HG03025 (cell line): ENCODE data around the gene RNF8.

Experiments used
- ATAC-seq: cut with Tn5 transposase; IDR thresholded peaks from one replicate; pipeline ENCODE4 v1.9.1; 2021; ENCODE audit warnings: mild to moderate bottlenecking, moderate library complexity; ENCODE audit not compliant: unreplicated experiment, low FRiP score

The RNF8 gene

GRCh38 chr6:37354526-37355384 lies 972 bp downstream of the RNF8 start:
- no peak for ATAC-seq

GRCh38 chr6:37357288-37357687 lies 3.5 kb downstream of the RNF8 start:
- ATAC-seq = no peak

DNA sequence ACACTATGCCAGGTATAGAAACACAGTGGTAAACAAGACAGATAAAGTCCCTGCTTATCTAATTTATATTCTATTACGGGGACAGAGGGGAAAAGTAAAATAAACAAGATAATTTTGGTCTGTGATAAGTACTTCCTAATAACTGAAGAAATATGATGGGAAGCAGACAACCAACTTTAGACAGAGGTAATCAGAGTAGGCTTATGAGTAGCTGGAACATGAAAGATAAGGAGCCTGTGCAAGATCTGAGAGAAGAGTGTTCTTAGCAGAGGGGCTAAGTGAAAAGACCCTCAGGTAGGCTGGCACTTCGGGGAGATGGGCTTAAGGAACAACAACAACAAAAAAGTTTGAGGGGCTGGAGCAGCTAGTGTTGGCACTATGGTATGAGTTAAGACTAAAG lies 4.1 kb downstream of the RNF8 start:
- no peak for ATAC-seq

DNA sequence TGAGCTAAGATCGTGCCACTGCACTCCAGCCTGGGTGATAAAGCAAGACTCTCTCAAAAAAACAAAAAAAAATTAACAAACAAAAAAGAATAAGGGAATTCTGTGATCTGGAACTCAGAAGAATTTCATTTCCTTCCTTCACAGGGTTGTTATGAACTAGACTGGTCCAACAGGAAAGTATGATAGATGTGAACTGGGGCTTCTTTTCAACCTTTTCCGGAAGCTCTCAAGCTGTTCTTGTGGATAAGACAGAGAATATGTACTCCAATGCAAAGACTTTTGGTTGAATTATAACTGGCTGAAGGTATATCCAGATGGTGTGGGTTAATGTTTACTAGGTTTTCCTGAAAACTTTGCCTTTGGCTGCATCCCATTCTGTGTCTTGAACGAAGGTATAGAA lies 5.3 kb downstream of the RNF8 start:
- ATAC-seq = no peak

DNA sequence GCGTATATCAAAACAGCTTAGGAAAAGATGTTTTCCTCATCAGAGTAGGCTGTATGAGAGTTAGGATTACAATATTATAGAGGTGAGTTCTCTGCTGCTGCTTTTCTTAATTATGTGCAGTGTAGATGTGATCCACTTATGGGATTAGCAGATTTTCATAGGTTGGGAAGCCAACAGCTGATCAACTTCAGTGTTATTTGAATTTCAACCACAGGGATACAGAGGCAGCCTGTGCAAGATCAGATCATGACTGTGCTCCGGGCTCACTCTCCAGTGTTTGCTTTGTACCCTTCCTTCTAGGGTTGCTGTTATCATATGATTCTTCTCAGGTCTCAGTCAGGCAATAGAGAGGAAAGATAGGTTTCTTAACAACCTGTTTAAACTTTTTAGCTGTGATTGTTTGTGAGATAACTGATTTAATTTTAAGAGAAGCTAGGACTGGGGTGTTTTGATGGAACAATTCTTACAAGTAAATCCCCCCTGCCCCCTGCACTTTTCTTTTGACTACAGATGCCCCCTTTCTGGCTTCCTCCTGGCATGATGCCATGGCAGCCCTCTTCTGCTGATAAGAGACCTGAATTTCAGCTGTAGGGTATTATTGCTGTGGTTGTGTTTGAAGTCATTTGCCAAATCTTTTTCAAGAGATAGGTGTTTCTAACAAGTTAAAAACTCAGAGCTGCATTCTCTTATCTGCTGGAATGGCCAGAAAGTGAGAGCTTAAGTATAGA lies 8.5 kb downstream of the RNF8 start:
- ATAC-seq = no peak

DNA sequence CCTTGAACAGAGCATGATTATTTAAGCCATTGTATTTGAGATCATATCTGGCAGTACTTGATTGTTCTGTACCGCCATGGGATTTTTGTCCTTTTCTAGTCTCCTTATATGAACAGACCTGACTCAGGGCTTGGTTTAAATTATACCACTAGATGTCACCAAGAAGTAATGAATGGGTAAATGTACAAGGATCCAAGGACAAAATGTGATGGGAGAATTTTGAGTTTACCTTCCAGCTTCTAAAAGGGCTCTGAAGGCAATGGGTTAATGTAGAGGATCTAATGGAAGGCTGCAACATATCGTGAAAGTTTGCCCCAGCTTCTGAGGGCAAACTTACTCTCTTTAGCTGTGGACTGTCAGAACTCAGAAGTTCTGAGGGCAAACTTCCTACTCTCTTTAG lies 12.0 kb downstream of the RNF8 start:
- no peak for ATAC-seq

DNA sequence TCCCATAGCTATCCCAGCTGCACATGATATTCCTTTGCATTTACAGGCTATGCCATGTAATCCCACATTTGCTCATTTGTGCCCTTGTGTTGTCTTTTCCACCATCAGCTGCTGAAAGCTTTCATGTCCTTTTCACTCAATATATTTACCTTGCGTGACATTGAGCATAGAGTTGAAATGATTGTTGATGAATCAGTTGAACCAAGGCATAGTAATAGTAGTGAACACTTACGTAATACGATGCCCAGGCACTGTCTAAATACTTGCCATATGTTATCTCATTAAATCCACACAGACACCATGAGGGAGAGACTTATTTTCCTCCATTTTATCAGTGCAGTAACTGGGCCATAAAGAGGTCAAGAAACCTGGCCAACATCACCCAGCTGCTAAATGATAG lies 13.1 kb downstream of the RNF8 start:
- no peak for ATAC-seq

DNA sequence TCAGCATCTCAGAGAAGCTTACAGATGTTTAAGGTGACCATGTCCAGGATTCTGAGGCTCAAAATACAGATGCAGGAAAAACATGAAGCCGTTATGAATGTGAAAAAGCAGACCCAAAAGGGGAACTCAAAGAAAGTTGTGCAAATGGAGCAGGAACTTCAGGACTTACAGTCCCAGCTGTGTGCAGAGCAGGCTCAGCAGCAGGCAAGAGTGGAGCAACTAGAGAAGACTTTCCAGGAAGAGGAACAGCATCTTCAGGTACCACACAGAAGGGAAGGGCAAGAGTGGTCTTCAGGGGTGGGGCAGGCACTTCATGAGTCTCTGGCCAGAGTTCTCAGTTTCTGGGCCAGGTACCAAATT lies 15.2 kb downstream of the RNF8 start:
- no peak for ATAC-seq

DNA sequence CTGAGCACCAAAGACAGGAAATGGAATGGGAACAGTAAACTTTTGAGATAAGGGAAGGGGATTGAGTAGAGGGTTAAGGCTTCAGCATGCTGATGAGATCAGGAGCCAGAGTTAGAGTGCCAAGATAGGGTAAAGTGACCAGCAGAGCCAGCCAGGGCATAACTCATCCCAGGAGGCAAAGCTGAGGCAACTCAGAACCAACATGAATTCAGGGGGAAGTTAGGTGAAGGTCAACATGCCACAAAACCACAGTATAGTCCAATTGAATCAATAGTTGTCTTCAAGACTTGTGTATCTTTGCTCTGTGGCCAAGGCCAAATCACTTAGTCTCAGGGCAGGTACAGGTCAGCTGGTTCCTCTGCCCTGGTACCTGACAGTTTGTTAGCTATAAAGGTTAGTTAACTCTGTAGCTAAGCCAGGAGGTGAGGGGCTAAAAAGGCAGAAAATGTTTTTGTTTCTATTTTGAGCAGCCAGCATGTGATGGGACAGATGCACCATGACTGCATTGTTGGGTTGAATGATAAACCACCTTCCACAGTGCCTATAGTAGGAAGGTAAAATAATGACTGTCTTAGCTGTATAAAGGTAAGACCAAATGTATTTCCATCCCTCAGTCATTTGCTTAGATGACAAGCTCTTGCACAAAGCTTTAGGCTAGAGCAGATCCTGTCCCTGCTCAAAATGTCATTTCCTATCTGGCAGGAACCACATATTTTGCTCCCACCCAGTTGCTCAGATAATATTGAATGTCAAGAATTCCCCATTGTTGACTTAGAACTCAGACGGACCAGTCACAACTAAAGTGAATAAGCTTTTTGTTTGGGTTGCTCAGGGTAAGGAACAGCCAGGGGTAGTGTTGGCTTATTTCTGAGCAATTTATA lies 15.8 kb downstream of the RNF8 start:
- ATAC-seq = no peak

DNA sequence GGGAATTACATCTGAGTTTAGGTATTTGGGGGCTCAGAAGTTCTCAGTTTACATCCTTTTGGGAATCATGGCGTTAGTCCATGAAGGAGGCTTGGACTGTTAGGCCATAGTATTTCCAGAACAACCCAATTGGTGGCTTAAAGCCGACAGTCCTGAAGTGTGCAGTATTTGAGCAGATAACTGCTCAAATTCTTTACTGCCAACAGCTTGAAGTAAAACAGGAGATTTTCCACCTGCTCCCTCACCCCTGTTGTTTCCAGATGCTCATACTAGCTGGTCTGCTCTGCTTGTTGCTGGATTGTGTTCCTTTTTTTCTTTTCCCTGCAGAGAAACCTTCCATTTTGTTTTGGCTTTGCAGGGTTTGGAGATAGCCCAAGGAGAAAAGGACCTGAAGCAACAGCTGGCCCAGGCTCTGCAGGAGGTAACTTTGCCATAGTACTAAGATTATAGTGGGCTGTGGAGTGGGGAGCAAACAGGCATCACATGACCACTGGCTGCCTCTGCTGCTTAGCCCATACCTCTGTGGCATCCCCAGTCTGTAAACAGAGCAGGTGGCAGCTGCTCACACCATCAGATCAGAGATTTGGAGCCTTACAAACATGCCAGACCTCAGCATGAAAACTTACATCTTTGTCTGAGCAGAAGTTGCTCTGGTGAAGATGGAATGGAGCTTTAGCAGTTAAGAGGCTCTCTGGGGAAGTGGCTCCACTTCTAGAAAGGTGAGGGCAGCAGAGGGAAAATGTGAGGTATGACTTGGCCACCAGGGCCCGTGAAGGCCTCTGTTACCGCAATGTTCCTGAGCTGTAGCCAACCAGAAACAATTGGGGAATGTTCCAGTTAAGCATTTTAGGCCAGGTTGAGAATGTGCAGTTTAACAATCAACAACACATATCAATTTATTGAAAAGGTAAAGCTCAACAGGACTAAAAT lies 17.6 kb downstream of the RNF8 start:
- ATAC-seq = no peak

DNA sequence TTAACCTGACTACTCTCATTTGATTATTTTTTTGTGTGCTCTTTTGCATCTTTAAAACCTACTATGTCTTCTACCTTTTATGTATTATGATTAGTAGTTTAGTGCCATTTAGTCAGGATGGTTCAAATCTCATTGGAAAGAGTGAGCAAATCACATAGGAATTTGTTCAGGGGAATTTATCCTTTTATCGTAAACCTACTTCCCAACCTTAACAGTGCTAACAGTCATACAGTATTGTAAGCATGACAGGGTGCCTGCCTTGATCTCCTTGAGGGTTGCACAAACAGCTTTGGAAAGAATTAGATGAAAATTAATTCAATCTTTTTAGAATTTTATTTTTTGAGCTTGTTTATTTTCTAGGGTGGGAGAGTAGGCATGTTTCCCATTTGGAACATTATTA lies 18.3 kb downstream of the RNF8 start:
- no peak for ATAC-seq

GRCh38 chr6:37373822-37374471 lies 20.2 kb downstream of the RNF8 start:
- ATAC-seq = no peak

GRCh38 chr6:37375376-37375775 lies 21.6 kb downstream of the RNF8 start:
- ATAC-seq = no peak

- ATAC-seq = no peak
Observed at GRCh38 chr6:37376078-37376743, 22.4 kb downstream of the RNF8 start.

- no peak for ATAC-seq
Observed at GRCh38 chr6:37381579-37381978, 27.8 kb downstream of the RNF8 start.

DNA sequence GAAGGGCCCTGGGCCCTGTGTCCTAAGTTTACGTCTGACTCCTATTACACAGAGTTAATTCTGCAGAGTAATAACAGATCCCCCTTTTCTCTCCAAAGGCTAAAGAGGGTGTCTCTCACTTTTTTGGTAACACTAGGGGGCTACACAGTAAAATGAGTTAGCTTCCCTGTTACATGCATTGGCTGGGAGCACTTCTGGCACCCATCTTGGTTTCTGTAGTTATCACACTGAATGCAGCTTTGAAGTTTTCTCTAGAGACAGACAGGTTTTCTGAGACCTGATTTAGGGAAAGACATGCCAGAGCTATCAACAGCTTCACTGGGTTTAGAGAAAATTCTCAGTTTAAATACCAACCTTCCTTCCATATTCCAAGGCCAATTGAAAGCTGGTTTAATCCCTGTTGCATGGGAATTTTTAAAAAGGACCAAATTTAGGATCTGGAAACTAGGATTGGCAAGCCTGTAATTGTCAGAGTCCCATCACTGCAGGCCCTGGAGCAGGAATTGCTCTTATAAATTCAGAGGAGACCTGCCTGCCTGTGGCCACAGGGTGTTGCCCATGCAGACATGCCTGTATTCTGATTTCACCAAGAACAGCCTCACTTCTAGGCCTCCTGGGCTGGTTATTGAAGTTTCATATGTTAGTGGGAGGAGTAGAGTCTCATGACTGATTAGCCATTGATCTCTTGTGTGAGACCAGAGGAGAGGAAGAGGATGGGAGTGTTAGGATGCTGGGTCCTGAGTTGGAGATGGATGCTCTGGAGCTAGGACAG lies 29.4 kb downstream of the RNF8 start:
- no peak for ATAC-seq

- ATAC-seq = no peak
Observed at GRCh38 chr6:37388578-37388977, 34.8 kb downstream of the RNF8 start.

DNA sequence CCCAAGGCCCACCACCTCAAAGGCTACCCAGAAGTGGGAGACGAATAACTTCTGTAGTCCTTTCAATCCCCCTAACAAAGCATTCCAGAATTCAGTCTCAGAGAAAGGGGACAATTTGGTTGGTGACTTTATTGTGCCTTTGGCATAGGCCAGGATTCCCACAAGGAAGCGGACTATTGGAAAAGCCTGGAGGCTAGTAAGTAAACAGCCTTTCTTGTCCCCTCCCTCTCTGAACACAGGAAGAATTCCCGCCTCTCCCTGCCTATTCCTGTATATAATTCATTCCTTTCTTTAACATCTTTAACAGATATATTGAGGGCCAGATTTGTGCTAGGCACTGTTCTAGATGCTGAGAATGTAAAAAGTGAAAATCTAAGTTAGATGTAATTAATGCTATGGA lies 36.1 kb downstream of the RNF8 start:
- no peak for ATAC-seq
